ENCODE data around the gene AGAP2. TPM values are rescaled to one million over a fixed set of nuclear protein-coding genes. Genes with fewer than 3 reads are reported as not detected.

The AGAP2 gene
- total and polyA plus RNA-seq, 2 of the 13 experiments (the other 11 are each of a cell fraction or from before 2014, with no cell fraction given), result 0.38 to 0.45 TPM

DNA sequence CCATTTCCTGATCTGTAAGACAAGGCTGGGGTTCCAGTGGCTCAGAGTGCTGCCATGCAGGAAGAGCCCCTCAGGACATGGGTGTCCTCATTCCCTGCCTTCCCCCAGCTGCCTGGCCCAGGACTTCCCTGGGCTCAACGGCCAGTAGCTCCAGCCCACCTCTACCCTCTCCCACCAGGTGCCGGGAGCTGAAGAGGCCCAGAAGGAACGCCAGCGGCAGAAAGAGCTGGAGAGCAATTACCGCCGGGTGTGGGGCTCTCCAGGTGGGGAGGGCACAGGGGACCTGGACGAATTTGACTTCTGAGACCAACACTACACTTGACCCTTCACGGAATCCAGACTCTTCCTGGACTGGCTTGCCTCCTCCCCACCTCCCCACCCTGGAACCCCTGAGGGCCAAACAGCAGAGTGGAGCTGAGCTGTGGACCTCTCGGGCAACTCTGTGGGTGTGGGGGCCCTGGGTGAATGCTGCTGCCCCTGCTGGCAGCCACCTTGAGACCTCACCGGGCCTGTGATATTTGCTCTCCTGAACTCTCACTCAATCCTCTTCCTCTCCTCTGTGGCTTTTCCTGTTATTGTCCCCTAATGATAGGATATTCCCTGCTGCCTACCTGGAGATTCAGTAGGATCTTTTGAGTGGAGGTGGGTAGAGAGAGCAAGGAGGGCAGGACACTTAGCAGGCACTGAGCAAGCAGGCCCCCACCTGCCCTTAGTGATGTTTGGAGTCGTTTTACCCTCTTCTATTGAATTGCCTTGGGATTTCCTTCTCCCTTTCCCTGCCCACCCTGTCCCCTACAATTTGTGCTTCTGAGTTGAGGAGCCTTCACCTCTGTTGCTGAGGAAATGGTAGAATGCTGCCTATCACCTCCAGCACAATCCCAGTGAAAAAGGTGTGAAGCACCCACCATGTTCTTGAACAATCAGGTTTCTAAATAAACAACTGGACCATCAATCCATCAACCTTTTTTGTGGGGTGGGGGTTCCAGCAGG lies 17.6 kb downstream of the AGAP2 start:
- Histone ChIP-seq H3K4me3 (replicated peaks in 1 of 3; ENCODE audit: insufficient read depth in 1 of 3, low read depth in 2 of 3, low read length in 3 of 3) (no peak overlapping the region), H4K20me1 (ENCODE audit: insufficient read depth, low read length) (no peaks in the 10 kb centered on the region), H2AFZ (ENCODE audit: low read length) (no peak overlapping the region), H3K4me2 (ENCODE audit: low read depth, low read length) (no peak overlapping the region), H3K27ac (ENCODE audit: extremely low read length, insufficient read depth, low read length) (no peak overlapping the region), H3K9me3 (ENCODE audit: low read length) (no peaks in the 10 kb centered on the region), H3K27me3 (ENCODE audit: control insufficient read depth in 1 of 2, insufficient read depth in 2 of 2, low read length in 2 of 2) (no peaks in the 10 kb centered on the region), H3K9ac (ENCODE audit: insufficient read depth, low read depth, low read length) (no peak overlapping the region), H3K36me3 (replicated peaks in 1 of 2; ENCODE audit: control insufficient read depth in 1 of 2, insufficient read depth in 2 of 2, low read length in 2 of 2) (peaks cover 16 to 47% of the 10 kb centered on the region in 2 experiments), H3K4me1 (ENCODE audit: insufficient read depth, low read length) (peaks cover 8% of the 10 kb centered on the region; the same call in 1 of the 2 replicates), H3K79me2 (ENCODE audit: insufficient read depth, low read length) (no peaks in the 10 kb centered on the region)
- 49% methylated on average over 2 of the region's 11 CpGs for WGBS (ENCODE audit: low lambda C conversion rate)
- no peak for ATAC-seq
- no peak for TF ChIP-seq CREB1 (IDR thresholded peaks at IDR 0.05)
- no peak for TF ChIP-seq CREB1 (CRISPR knock-in tag; IDR thresholded peaks at IDR 0.05)
- TF ChIP-seq PHF5A (CRISPR knock-in tag; IDR thresholded peaks at IDR 0.05; ENCODE audit: low read depth, unreplicated experiment), result no peak
- DNase-seq (ENCODE audit: low spot score), result no peak
- intact Hi-C loops (cut with micrococcal nuclease; ENCODE audit: unreplicated experiment) (no loop called here), in situ Hi-C loops (cut with HindIII; ENCODE audit: extremely low pct_ligation_motif_present, low pct_unique_long_range_greater_than_20kb) (no loop called here)
- ChIA-PET CTCF (ENCODE audit: low intra/inter-chr PET ratio, low total read pairs) (no interaction called here), POLR2A (no interaction called here)
- no peak for FAIRE-seq
- BruUV-seq (replicated peaks), result TSS peak; percentile 89

- Histone ChIP-seq H3K4me1 (ENCODE audit: insufficient read depth, low read length) (peaks cover 5% of the 10 kb centered on the region; the same call in 1 of the 2 replicates), H3K79me2 (ENCODE audit: insufficient read depth, low read length) (no peaks in the 10 kb centered on the region), H3K27me3 (ENCODE audit: control insufficient read depth in 1 of 2, insufficient read depth in 2 of 2, low read length in 2 of 2) (no peaks in the 10 kb centered on the region), H2AFZ (ENCODE audit: low read length) (no peak overlapping the region), H4K20me1 (ENCODE audit: insufficient read depth, low read length) (no peaks in the 10 kb centered on the region), H3K36me3 (replicated peaks in 1 of 2; ENCODE audit: control insufficient read depth in 1 of 2, insufficient read depth in 2 of 2, low read length in 2 of 2) (peaks cover 19 to 53% of the 10 kb centered on the region in 2 experiments), H3K9ac (ENCODE audit: insufficient read depth, low read depth, low read length) (no peak overlapping the region), H3K9me3 (ENCODE audit: low read length) (no peaks in the 10 kb centered on the region), H3K4me3 (replicated peaks in 1 of 3; ENCODE audit: insufficient read depth in 1 of 3, low read depth in 2 of 3, low read length in 3 of 3) (no peak overlapping the region), H3K4me2 (ENCODE audit: low read depth, low read length) (no peak overlapping the region), H3K27ac (ENCODE audit: extremely low read length, insufficient read depth, low read length) (no peak overlapping the region)
- no TSS peak for BruUV-seq (replicated peaks)
- ATAC-seq (no peak), FAIRE-seq (no peak), DNase-seq (ENCODE audit: low spot score) (no peak)
- in situ Hi-C loops (cut with HindIII; ENCODE audit: extremely low pct_ligation_motif_present, low pct_unique_long_range_greater_than_20kb) (no loop called here), intact Hi-C loops (cut with micrococcal nuclease; ENCODE audit: unreplicated experiment) (no loop called here)
- WGBS (ENCODE audit: low lambda C conversion rate), result 93% methylated on average over 17 of the region's 20 CpGs
- POLR2A ChIA-PET, result no interaction called here
- CTCF ChIA-PET (ENCODE audit: low intra/inter-chr PET ratio, low total read pairs), result no interaction called here
- no peak for TF ChIP-seq ZZZ3 (CRISPR knock-in tag; IDR thresholded peaks at IDR 0.05; ENCODE audit: borderline replicate concordance)
- no peak for TF ChIP-seq JUN (CRISPR knock-in tag; IDR thresholded peaks at IDR 0.05)
- no peak for TF ChIP-seq ZNF660 (CRISPR knock-in tag; IDR thresholded peaks at IDR 0.05; ENCODE audit: borderline replicate concordance, low read depth)
- no peak for TF ChIP-seq ZNF451 (CRISPR knock-in tag; IDR thresholded peaks at IDR 0.05)
- TF ChIP-seq MTA3 (CRISPR knock-in tag; IDR thresholded peaks at IDR 0.05), result no peak
- TF ChIP-seq ZHX1 (CRISPR knock-in tag; IDR thresholded peaks at IDR 0.05; ENCODE audit: low read depth), result no peak
- no peak for TF ChIP-seq SMC3 (IDR thresholded peaks at IDR 0.05; ENCODE audit: low read length)
- no peak for TF ChIP-seq PAX8 (CRISPR knock-in tag; IDR thresholded peaks at IDR 0.05; ENCODE audit: borderline replicate concordance)
These were observed 18.6 kb downstream of the AGAP2 start for GRCh38 chr12:57719777-57720605.
